HG02763 (cell line): ENCODE results near the gene NEDD4.
"Not testable (repeated sequence)": the region's sequence is repeated elsewhere in the genome, so short reads cannot be mapped to it uniquely, and the experiment has no call there.

Experiments used
- ATAC-seq: cut with Tn5 transposase; IDR thresholded peaks from one replicate; pipeline ENCODE4 v1.9.1; 2021; ENCODE audit warnings: mild to moderate bottlenecking, moderate library complexity; ENCODE audit not compliant: unreplicated experiment

NEDD4 gene

DNA sequence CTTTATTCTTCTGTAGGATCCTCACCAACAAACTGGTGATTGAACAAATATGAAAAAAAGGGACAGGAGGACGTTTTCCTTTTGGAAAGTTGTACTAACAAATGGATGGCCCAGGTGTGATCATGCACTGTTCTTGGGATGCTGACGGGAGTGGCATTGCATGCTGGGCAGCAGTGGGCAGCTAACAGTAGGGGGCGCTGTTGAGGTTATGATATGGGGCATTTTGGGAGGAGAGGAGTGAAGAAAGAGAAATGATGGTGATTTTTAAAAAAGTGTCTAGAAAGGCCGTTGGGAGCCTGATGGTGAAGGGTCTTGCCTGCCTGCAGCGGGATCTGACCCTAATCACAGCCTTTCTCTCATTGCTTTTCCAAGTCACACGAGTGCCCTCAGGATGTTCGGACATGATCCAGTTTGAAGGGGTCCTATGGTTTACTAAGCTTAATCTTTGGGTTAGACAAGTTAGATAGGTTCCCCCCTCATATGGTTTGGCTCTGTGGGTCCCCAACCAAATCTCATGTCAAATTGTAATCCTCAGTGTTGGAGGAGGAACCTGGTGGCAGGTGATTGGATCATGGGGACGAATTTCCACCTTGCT lies 204.2 kb downstream of the NEDD4 start:
- ATAC-seq, result no peak

DNA sequence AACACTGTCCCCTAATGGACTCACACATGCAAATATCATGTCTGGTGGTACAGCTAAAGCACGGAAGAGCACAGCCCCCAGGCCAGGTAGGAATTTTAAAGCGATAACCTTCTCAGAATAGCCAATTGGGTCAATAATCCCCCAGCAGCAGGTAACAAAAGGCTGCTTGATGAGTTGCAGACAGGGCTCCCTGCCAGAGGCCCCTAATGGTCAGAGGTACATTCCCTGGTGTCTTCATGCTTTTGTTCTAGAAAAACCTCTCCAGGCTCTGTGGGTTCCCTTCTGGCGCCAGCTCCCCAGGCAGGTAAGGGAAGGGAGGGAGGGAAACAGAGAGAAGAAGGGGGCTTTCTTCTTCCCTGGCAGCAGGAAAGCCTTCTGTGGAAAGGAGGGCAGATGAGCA lies 207.1 kb downstream of the NEDD4 start:
- ATAC-seq, result no peak

DNA sequence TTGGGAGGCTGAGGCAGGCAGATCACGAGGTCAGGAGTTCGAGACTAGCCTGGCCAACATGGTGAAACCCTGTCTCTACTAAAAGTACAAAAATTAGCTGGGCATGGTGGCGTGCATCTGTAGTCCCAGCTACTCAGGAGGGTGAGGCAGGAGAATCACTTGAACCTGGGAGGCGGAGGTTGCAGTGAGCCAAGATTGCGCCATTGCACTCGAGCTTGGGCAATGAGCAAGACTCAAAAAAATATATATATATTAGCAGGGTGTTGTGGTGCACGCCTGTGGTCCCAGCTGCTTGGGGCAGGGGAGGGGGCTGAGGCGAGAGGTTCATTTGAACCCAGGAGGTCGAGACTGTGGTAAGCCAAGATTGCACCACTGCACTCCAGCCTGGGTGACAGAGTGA lies 207.8 kb downstream of the NEDD4 start:
- not testable (repeated sequence) for ATAC-seq

DNA sequence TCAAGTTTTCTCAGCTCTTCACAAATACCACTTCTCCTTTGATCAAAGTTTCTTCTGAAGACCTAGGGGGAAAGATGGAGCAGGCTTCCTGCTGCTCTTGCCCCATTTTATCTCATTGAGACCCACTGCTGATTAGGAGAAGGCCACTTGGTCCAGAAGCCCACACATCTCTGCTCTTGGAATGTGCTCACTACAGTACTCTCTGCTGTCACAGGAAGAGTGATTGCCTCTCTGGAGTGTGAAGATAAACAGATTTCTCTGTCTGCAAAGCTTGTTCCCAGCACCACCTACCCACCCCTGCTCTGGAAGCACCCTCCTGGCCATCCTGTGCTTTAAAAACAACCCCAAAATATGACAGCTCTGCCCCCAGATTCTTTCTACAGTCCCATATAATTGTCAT lies 209.1 kb downstream of the NEDD4 start:
- ATAC-seq, result no peak

DNA sequence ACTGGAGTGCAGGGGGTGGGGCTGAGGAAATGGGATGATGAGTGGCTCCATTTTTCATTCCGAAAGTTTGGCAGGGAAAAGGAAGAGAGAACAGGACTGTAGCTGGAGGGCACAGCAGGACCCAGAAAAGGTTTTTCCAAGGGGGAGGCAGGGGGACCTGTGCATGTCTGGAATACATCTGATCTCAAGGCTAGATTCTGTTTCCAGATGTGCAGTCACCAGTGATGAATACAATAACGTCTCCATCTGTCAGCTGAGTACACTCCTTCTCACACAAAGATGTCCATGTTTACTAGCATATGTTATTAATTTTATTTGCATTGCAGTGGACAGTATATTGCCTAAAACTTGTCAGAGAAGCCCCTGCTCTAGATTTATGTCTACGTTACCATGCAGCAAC lies 210.5 kb downstream of the NEDD4 start:
- ATAC-seq, result no peak

DNA sequence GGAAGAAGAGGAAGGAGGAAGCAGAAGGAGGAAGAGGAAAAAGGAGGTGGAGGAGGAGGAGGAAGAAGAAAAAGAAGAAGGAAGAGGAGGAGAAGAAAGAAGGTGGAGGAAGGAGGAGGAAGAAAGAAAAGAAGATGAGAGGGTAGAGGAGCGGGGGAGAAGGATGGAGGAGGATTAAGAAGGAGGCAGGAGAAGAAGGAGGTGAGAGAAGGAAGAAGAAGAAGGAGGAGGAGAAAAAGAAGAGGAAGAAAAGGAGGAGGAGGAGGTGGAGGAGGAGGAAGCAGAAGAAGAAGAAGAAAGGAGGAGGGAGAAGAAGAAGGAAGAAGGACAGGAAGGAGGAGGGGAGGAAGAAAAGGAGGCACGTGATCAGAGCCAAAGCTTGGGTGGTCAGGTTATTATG lies 213.1 kb downstream of the NEDD4 start:
- no peak for ATAC-seq

DNA sequence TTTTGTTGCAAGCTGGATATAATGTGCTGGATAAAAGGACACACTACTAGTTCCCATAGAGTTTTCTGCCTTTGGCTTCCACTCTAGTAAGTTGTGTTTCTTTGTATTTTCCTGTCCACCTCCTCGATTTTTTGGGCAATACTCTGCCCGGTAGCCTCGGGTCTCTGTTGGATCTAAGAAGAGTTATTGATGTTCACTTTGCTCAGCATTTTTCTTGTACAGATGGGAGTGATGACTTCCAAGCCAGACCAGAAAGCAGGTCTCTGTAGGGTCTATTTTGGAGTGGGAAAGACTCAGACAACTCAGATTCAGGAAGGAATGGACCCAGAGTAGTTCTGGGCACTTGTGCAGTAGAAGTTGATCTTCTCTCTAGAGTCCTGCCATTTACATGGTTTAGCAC lies 214.5 kb downstream of the NEDD4 start:
- no peak for ATAC-seq
